Measurements from ENCODE around the gene BROX.
A peak's percentile ranks its signal among the peaks of the same experiment; 100 is the strongest.
"Not testable (repeated sequence)": the region's sequence is repeated elsewhere in the genome, so short reads cannot be mapped to it uniquely, and the experiment has no call there.

Gene BROX, protein sequence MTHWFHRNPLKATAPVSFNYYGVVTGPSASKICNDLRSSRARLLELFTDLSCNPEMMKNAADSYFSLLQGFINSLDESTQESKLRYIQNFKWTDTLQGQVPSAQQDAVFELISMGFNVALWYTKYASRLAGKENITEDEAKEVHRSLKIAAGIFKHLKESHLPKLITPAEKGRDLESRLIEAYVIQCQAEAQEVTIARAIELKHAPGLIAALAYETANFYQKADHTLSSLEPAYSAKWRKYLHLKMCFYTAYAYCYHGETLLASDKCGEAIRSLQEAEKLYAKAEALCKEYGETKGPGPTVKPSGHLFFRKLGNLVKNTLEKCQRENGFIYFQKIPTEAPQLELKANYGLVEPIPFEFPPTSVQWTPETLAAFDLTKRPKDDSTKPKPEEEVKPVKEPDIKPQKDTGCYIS

DNA sequence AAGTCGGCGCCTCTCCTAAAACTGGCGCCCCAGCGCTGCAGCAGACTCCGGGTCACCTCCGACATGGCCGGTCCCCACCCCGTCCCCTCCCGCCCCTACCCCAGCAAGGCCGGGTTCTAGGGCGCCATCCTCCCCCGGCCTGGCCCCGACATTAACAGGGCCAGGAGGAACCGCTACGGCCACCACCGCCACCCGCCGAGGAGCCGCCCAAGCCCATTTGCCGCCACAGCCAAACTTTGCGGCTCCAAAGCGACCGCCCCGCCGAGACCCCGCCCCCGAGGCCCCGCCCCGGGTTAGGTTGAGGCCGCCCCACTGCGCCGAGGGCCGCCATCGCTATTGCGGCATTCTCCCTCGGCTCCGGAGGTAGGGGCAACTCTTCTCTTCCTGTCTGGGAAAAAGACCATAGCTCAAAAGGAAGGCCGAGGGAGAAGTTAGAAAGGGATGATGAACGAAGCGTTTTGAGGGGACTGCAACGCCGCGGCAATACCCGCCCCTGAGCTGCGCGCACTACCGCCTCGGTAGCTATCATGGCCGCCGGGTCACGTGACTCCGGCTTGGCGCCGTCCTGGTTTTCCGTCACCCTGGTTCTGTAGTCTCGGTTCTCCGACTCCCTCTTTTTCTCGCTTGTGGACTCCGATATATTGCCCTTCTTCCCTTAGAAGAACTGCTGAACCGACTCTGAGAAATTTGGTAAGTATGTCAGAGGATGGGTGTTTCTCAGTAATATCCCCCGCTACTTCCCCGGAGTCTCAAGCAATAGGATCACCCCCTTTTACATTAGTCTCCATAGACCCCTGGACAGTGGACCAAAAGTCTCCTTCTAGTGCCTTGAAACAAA lies at the start of gene BROX, which contains the start of gene AIDA:
TSS of gene BROX (plus strand) at position 312 of the 838 bp plus-strand sequence. CDS start 3,136 bp downstream, outside the sequence.
TSS of gene AIDA (minus strand) at position 239 of the 838 bp plus-strand sequence. CDS start at position 65, 174 bp downstream.
- peak; percentile 86 for DNase-seq

DNA sequence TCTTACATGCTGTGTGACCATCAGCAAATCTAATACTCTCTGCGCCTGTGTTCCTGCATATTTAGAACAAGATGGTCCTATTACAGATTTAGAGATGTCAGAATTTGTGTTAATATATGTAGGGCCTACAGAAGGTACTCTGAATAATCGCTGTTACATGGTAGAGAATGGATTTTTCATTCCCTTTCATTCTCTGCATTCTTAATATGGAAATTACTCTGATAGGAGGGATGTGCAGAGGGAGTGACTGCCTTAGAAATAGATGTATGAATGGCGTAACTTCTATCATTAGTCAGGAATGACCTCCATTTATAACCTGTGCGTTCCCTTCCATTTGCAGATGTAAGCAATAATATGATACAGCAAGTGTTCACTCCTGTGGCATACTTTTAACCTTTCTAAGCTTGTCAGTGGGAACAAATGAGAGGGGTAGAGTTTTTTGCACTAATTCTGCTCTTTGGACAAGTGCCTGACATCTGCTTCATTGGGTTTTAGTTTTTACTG lies 48.9 kb upstream of the BROX start:
- DNase-seq: no peak

DNA sequence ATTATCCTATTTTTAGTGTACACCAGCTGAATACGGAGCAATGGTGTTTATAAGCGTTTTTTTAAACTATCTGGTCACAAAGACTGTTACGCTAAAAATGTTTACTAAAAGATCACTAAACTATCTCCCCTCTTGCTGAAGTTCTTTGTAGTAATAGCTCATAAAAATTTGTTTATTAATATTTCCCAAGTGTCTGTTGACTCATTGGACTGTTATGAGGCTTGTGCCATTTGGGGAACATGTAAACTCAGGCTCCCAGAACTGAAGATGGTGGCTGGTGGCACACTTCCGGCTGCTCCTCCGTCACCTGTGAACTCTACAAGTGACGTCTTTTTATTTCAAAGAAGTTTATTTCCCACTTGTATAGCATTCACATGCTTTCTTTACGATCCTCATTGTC lies 46.4 kb upstream of the BROX start:
- DNase-seq: peak; percentile 1

DNA sequence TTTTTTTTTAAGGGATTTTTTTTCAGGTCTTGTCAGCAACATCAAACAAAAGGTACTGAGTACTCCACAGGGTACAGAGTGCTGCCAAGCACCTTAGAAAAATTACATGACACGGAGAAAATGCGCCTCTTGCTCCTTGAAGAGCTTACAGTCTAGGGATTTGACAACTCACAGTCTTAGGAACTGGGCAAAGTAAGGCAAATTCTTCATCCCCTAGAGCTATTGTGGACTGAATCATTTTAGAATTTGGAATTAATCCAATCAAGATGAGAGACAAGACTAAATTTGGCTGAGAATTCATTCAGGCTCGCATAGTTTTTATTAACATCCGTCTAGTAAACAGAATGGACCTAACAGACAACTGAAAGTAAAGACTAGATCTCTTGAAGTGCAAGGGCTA lies 44.2 kb upstream of the BROX start:
- not testable (repeated sequence) for DNase-seq

DNA sequence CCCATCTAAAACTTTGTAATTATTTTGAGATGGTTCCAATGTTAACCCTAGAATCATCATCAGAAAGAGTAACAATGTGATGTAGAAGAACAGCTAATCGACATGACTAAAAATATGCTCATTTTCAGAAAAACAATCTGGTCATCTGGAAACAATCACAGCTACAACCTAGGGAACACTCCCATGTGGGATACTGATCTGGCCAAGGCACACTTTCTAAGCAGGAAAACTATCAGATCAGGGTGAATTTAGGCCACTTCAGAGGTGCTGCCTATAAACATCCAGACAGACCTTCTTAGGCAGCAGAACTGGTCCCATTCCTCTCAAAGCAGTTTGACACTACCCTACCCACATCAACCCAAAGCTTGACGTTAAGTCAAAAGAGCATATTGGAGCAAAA lies 43.3 kb upstream of the BROX start:
- not testable (repeated sequence) for DNase-seq

DNA sequence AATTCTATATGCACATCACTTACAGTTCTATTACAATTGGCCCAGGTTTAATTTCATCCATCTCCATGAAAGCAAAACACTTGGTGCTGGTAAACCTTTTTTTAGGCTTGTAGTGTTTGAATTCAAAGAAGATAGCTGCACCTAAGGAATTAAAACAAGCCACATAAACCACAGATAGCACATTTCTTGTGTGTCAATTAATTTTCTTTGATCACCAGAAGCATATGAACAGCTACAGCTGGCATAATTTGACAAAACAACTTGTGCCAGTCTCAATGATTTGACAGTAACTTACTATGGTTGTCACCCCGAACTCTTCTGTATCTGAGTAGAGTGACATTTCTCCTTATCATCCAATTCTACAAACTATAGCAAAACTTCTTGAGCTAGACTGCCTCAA lies 42.3 kb upstream of the BROX start:
- no peak for DNase-seq

DNA sequence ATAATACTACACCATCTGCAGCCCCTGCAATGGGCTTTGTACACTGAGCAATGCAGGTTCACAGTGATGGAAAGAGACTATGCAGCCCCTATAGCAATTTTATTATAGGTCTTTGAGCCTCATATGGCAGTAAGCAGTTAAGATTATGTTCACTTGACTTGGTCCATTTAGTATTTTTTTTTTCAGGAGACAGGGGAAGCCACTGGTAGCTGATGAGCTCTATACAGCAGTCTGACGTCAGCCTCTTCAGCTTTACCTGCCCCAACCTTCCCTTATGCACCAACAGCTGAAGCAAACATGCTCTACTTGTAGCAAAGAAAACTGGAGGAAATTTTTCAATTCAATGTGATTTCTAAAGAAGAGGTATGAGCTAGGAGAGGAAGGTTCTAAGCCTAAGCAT lies 32.3 kb upstream of the BROX start:
- no peak for DNase-seq

DNA sequence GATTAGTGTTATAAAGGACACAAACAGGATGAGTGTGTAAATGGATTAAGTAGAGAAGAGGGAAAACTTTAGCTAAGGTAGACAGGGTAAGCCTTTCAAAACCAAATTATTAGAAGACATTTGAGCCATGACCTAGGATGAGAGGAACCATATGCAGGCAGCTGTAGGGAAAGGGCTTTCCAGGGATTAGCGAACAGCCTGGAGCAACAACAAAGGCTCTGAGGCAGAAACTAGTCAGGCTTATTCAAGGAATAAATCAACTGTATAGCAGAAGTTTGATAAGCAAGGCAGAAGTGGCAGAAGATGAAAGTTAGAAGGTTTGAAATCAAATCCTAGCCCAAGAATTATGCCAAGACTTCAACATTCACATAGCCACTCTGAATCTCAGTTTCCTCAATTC lies 21.3 kb upstream of the BROX start:
- DNase-seq: no peak

DNA sequence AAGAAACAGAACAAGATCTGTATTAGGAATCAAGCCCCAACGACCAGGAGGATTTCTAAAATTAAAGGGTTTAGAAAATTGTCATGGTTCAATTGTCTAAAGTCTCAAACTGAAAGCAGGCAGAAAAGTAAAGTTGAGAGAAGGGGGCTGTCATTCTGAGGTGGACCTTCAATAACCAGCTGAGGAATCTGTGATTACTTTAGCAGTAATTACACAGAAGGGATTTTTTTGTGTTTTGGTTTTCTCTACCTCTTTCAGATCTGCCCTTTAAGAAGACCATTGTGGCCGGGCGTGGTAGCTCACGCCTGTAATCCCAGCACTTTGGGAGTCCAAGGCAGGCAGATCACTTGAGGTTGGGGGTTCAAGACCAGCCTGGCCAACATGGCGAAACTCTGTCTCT lies 17.4 kb upstream of the BROX start:
- DNase-seq: no peak

DNA sequence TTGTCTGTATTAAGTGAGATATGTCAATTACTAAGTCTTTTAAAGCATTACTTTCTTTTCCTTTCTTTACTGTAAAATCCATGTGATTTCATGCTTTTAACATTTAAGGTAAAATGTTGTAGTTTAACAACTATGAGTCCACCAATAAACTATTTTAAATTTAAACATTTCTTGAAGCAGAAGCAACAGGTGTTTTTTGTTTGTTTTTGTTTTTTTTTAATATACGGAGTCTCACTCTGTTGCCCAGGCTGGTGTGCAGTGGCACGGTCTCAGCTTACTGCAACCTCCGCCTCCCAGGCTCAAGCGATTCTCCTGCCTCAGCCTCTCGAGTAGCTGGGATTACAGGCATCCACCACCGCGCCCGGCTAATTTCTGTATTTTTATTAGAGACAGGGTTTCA lies 15.6 kb upstream of the BROX start:
- DNase-seq: no peak

DNA sequence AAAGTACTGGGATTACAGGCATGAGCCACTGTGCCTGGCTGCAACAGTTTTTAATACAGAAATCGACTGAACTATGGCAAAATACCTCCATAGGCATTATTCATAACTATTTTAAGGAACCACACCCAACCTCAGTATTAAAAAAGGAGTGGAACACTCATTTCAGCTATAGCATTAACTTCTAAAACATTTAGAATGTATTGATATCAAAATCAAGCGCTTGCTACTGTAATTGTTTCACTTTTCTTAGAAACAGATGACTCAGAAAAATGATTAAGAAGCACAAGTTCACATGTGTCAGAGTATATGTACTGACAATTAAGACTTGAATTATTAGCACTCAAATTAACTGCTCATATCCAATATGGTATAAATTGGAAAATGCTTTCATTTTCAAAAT lies 15.2 kb upstream of the BROX start:
- no peak for DNase-seq

DNA sequence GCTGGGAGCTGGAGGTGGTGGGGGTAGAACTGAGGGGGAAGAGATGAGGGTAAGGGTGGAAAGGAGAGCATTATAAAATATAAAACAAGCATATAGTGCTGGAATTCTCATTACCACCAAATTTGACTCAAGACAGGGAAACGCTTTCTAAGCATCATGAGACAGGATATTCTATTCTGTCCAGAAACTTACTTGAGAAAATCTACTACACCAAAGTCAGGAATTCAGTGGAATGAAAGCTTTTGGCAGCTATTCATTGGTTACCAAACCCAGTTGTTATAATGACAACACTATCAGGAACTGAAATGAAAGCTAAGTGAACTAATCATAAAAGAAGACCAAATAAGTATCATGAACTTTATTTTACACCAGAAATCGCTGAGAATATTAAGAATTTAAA lies 14.5 kb upstream of the BROX start:
- DNase-seq: peak; percentile 14

DNA sequence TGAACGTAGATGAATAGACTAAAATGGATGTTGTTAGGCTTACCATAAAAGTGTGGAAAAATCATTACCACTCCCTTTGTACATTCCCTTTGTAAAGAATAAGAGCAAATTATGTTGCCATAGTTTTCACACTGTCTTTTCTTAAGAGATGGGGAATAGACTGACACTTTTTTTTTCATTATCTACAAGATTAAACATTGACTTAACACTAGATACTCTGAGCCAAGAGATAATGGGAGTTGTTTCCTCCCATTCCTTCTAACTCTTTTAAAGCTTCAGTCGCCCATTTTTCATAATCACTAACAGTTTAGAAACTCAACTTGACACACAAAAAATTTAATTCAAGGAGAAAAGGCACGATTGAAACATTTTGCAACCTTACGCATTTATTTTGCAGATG lies 10.2 kb upstream of the BROX start:
- DNase-seq: no peak

DNA sequence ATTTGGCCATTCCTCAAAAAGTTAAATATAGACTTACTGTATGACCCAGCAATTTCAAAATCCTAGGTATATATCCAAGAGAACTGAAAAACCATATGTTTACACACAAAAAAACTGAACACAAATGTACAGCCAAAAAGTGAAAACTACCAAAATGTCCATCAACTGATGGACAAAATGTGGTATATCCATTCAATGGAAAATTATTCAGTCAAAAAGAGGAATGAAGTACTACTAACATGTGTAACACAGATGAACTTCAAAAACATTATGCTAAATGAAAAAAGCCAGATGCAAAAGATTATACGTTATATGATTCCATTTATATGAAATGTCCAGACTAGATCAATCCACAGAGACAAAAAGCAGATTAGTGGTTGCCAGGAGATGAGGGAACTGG lies 8.1 kb upstream of the BROX start:
- no peak for DNase-seq

DNA sequence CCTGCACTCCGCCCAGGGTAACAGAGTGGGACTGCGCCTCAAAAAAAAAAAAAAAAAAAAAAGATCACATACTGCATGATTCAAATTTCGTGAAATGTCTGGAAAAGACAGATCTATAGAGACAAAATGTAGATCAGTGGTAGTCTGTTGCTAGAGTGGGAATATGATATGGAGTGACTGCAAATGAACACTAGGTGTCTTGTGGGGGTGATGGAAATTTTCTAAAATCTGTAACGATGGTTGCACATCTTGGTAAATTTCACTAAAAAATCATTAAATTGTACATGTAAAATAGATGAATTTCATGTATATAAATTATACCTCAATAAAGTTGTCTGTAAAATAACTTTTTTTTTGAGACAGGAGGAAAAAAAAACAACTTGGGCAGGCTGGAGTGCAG lies 5.5 kb upstream of the BROX start:
- no peak for DNase-seq

DNA sequence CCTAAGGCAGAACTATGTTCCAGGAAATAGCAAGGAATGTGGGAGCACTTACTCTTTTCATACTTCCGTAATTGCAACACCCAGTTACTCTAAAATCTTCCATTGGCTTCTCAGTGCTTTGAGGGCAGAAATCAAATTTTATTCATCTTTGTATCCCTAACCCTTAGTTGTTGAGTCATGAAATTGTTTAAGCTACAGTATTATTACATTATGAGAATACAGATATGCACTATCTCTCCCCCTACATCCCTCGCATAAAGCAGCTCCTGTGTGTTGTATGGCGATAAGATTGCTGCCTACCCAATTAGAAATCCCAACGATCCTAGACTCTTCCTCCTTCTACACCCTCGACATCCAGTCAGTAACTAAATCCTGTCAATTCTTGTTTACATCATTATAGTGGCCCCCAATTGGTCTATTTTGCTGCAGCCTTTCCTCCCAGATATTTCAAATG lies 2.6 kb upstream of the BROX start:
- DNase-seq: no peak

DNA sequence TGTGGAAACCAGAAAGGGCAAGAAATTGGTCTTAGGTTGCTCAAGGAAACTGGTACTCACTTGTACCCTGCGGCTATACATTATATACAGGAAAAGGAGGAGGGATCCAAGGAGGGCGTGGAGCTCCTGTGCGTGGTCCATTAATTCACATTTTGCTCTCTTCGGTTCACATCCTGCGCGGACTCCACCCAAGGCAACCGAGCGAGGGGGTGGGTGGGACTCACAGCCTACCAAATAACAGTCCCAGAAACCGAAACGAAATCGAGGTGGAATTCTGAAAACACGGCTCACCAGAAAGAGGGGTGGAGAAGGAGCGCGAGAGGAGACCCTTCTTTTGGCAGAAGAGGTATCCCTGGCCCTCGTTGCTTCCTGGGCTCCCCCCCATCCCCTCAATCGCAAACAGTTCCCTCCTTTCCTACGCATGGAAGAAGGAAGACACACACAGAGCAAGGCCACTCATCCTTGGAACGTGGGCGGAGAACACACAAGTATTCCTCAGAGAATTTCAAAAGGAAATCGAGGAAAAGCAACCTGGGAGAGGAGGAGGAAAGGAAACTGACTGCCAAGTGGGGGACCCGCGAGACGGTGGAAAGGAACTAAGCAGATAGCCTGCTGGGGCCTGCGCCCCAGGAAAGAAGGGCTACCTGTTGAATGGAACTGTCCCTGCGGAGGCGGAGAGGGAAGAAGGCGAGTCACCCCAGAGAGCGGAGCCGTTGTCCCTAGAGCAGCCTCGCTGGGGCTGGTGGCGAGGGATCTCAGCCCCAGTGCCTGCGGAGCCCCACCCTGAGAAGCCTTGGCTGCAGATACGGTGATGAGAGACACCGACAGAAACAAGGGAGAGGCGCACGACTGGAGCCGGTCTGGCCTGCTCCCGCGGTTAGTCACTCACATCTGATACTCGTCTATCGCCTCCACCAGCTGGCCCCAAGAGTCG lies 778 bp upstream of the BROX start:
- peak; percentile 58 for DNase-seq

DNA sequence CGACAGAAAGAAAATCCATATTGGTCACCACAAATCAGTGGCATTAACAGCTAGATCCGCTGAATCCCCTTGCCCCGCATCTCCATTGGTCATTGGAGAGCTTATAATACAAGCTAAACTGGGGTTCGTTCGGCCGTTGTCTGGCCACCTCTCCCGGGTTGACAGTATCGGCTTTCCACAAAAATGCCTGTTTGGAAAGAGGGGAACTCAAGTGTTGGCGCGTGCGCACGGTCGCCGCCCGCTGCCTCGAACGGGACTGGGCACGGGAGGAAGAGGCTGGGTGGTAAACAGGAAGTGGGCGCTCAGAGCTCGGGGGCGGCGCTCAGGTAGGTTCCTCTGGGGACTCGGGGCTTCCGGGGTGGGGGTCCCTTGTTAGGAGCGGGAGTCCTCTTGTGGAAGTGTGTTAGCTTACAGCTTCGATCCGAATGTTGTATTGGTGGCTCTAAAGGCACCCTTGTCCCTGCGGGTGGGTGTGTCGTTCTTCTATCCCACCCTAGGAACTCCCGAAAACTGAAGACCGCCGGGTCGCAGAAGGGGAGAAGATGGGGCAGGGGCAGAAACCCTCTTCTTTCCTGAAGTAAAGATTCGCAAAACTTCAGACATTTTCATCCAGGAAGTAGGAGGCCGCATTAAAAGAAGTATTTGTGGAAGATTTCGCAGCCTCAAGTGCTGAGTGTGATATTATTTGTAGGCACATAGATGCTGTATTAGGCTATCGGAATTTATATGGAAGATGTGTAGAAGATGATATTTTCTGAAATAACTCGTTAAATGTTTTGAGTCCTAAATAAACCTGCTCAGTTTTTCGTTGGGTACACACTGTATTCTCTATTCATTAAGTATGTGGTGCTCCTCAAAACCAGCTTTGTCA lies 962 bp downstream of the BROX start:
- DNase-seq: peak; percentile 94

DNA sequence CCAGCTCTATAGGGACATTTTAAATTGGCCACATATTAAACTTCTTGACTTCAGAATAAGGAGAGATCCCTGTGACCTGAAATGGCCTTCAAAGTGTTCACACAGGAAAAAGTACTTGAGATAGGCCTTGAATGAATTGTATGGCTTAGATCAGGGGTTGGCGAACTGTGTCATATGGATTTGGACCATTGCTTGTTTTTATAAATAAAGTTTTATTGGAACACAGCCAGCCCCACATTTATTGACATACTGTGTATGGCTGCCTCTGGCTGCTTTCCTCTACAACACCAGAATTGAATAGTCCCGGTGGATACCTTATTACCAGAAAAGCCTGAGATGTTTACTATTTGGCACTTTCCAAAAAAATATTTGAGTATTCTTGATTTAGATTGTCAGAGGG lies 4.0 kb downstream of the BROX start:
- DNase-seq: no peak

DNA sequence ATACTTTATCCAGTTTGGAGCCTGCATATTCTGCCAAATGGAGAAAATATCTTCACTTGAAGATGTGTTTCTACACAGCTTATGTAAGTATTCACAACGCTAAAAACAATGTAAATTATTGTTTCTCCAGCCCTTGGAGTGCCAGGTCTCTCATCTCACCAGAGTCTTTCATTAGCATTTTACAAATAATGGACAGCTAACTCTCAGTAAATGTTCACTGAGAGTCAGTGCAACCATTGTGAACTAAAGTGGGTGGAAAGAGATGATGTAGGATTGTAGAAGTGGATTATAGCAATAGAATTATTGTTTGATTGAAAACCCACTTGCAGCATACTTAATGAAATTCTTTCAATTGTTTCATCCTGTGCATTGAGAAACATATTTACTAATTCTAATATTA lies 16.4 kb downstream of the BROX start:
- no peak for DNase-seq

DNA sequence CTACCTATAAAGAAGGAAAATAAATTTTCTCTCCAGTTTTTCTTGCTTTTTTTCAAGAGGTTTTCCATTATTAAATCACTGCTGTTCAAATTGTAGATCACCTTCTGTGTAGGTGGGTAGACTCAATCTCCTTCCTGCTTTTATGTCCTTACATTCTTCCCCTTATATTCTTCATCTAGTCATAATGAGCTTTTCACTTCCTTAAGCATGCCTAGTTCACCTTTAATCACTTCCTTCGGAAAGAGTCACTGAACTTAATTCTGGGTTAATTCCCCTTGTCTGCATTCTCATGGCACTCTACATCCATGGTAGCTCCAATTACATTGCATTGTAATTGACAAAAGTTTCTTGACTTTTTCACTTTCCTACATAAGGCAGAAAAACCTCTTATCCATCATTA lies 18.5 kb downstream of the BROX start:
- no peak for DNase-seq

All from fibroblast of skin of right quadriceps (primary cell).